GM19023 (cell line): ENCODE results near the gene CCR5AS.
"Not testable (repeated sequence)": the region's sequence is repeated elsewhere in the genome, so short reads cannot be mapped to it uniquely, and the experiment has no call there.

Experiments
- ATAC-seq: cut with Tn5 transposase; IDR thresholded peaks from one replicate; pipeline ENCODE4 v1.9.1; 2021; ENCODE audit warnings: mild to moderate bottlenecking, moderate library complexity; ENCODE audit not compliant: unreplicated experiment

Gene CCR5AS

GRCh38 chr3:46406788-46407611 lies at the start of gene CCR5AS, which contains the start of gene CCRL2:
Gene CCR5AS, minus strand, starts transcription at chr3:46407066.
Gene CCRL2, plus strand, starts transcription at chr3:46407259. Its CDS starts 821 bp downstream, at chr3:46408080.
- ATAC-seq, result no peak

GRCh38 chr3:46456118-46456517 lies 49.3 kb upstream of the CCR5AS start:
- no peak for ATAC-seq

GRCh38 chr3:46455231-46456115 lies 48.6 kb upstream of the CCR5AS start:
- ATAC-seq, result no peak

- no peak for ATAC-seq
Observed at GRCh38 chr3:46454606-46455005, 47.7 kb upstream of the CCR5AS start.

GRCh38 chr3:46454209-46454595 lies 47.3 kb upstream of the CCR5AS start:
- no peak for ATAC-seq

GRCh38 chr3:46453526-46454208 lies 46.8 kb upstream of the CCR5AS start:
- ATAC-seq, result no peak

GRCh38 chr3:46449755-46450552 lies 43.1 kb upstream of the CCR5AS start:
- no peak for ATAC-seq

- no peak for ATAC-seq
Observed at GRCh38 chr3:46448721-46449120, 41.9 kb upstream of the CCR5AS start.

- no peak for ATAC-seq
Observed at GRCh38 chr3:46447228-46447985, 40.5 kb upstream of the CCR5AS start.

- ATAC-seq, result no peak
Observed at GRCh38 chr3:46442576-46443530, 36.0 kb upstream of the CCR5AS start.

- ATAC-seq, result no peak
Observed at GRCh38 chr3:46440531-46441294, 33.8 kb upstream of the CCR5AS start.

- no peak for ATAC-seq
Observed at GRCh38 chr3:46438831-46439230, 32.0 kb upstream of the CCR5AS start.

GRCh38 chr3:46435081-46435726 lies 28.3 kb upstream of the CCR5AS start:
- ATAC-seq, result no peak

- no peak for ATAC-seq
Observed at GRCh38 chr3:46433841-46434240, 27.0 kb upstream of the CCR5AS start.

- ATAC-seq, result not testable (repeated sequence)
Observed at GRCh38 chr3:46433118-46433517, 26.3 kb upstream of the CCR5AS start.

GRCh38 chr3:46431905-46432304 lies 25.0 kb upstream of the CCR5AS start:
- ATAC-seq, result not testable (repeated sequence)

GRCh38 chr3:46430879-46431278 lies 24.0 kb upstream of the CCR5AS start:
- ATAC-seq, result not testable (repeated sequence)
